NCI-H2196 treated with DMSO at 0.1 percent for 48 hours (cell line): ENCODE results near the gene PRTN3.
"Not testable (repeated sequence)": the region's sequence is repeated elsewhere in the genome, so short reads cannot be mapped to it uniquely, and the experiment has no call there.

Experiments
- DNase-seq: peaks from one replicate; lab custom pipeline; 2025; ENCODE audit not compliant: unreplicated experiment; lab: John Stamatoyannopoulos, UW

The PRTN3 gene

GRCh38 chr19:877992-878660, 37.3 kb downstream of the PRTN3 start:
- not testable (repeated sequence) for DNase-seq

DNA sequence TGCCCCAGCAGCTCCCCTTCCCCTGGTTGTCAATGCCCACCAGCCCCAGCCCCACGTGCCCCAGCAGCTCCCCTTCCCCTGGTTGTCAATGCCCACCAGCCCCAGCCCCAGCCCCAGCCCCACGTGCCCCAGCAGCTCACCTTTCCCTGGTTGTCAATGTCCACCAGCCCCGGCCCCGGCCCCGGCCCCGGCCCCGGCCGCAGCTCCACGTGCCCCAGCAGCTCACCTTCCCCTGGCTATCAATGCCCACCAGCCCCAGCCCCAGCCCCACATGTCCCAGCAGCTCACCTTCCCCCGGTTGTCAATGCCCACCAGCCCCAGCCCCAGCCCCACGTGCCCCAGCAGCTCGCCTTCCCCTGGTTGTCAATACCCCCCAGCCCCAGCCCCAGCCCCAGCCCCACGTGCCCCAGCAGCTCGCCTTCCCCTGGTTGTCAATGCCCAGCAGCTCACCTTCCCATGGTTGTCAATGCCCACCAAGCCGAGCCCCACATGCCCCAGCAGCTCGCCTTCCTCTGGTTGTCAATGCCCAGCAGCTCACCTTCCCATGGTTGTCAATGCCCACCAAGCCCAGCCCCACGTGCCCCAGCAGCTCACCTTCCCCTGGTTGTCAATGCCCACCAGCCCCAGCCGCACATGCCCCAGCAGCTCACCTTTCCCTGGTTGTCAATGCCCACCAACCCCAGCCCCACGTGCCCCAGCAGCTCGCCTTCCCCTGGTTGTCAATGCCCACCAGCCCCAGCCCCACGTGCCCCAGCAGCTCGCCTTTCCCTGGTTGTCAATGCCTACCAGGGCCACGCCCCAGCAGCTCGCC, 38.2 kb downstream of the PRTN3 start:
- not testable (repeated sequence) for DNase-seq

DNA sequence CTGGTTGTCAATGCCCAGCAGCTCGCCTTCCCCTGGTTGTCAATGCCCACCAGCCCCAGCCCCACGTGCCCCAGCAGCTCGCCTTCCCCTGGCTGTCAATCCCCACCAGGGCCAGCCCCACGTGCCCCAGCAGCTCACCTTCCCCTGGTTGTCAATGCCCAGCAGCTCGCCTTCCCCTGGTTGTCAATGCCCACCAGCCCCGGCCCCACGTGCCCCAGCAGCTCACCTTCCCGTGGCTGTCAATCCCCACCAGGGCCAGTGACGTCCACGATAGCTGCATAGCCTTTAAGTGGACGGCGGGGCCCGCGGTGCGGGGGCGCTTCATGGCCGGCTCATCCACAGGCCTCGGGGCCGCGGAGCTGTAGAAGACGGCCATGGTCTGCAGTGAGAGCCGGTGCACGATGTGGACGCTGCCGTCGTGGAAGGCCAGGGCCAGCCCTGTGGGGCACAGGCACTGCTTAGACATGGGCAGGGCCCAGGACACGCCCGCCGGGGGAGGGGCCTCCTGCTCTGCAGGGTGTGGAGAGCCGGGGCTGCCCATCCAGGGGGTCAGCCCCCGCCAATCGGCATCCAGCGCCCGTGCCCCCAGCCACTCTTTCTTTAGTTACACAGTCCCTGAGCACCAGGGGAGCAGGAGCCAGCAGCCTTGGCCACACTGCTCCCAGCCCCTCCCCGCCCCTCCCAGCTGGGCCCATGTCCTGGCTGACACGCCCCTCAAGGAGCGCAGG, 39.1 kb downstream of the PRTN3 start:
- no peak for DNase-seq

- DNase-seq: no peak
Observed at GRCh38 chr19:881385-882071, 40.7 kb downstream of the PRTN3 start.

GRCh38 chr19:882871-883497, 42.2 kb downstream of the PRTN3 start:
- no peak for DNase-seq

- peak; percentile 91 for DNase-seq
Observed at GRCh38 chr19:883661-884211, 42.9 kb downstream of the PRTN3 start.

DNA sequence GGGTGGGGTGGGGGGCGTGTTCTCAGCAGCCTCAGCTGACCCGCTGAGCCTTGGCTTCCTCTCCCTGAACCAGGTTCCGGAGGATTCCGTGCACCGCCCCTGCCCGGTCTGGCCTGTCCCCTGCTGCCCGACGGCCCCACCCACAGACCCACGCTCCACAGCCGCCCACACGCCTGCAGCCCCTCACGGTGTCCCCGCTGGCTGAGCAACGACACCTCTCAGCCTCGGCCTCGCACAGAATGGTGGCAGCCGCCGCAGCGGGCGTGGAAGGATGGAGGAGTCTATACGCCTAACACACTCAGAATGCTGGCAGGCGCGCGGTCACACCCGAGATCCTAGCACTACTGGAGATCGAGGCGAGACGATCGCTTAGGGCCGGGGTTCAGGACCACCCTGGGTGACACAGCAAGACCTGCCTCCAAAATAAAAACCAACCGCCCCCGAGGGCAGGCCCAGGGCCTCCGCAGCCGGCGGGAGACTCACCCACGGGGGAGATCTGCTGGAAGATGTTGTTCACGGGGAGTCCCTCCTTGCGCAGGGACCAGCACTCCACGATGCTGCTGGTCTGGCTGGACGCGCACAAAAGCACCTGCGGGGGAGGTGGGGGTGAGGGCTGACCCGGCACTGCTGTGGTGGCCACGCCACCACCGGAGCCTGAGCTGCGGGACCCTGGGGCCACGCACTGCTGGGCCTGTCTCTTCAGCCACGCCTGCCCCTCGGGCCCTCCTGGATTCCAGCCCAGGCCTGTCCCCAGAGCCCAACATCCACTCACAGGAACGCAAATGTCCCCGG, 43.8 kb downstream of the PRTN3 start:
- no peak for DNase-seq

- DNase-seq: no peak
Observed at GRCh38 chr19:885536-886224, 44.9 kb downstream of the PRTN3 start.

GRCh38 chr19:887072-887471, 46.3 kb downstream of the PRTN3 start:
- no peak for DNase-seq

- DNase-seq: no peak
Observed at GRCh38 chr19:887599-887998, 46.8 kb downstream of the PRTN3 start.

GRCh38 chr19:888581-889385, 48.0 kb downstream of the PRTN3 start:
- DNase-seq: no peak

DNA sequence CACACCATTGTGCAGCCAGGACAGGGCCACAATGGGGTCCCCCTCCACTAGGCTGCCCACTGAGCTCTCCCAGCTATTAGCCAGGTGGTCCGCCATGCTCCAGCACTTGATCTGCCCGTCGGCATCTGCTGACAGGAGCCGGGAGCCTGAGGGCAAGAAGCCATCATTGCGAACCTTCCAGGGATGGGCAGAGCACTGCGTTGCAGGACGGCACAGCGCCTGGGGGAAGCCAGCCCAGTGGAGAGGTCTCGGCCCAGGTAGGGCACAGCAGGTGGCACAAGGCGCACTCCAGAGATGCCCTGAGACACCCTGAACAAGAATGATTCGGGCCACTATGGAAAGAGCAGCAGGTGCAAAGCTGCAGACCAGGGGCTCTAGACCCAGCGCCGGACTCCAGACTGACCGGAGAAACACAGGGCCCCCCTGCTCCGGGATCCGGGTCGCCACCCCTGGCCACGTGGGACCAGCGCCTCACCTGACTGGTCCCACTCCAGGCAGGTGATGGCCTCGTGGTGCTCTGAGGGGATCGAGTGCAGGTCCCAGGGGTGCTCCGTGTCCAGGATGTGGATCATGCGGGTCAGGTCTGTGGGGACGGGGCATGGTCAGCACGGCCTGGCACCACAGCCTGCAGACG, 49.0 kb downstream of the PRTN3 start:
- DNase-seq: no peak

- no peak for DNase-seq
Observed at GRCh38 chr19:890831-891230, 50.0 kb downstream of the PRTN3 start.

GRCh38 chr19:891421-892200, 50.8 kb downstream of the PRTN3 start:
- not testable (repeated sequence) for DNase-seq

- DNase-seq: no peak
Observed at GRCh38 chr19:892243-892893, 51.6 kb downstream of the PRTN3 start.

- peak; percentile 84 for DNase-seq
Observed at GRCh38 chr19:892894-893689, 52.3 kb downstream of the PRTN3 start, which contains the start of the genes MED16 and RNU6-9. MED16 (minus strand) TSS chr19:893187; CDS start chr19:891131, 2,056 bp downstream. RNU6-9 (plus strand) TSS chr19:893484.
